Measurements from ENCODE around the gene POLR2E. TPM values are rescaled to one million over a fixed set of nuclear protein-coding genes. Genes with fewer than 3 reads are reported as not detected.

Gene POLR2E
- total and polyA plus RNA-seq, 2 of the 8 experiments (the other 6 are each of a cell fraction or from before 2014, with no cell fraction given) = 281 to 381 TPM

DNA sequence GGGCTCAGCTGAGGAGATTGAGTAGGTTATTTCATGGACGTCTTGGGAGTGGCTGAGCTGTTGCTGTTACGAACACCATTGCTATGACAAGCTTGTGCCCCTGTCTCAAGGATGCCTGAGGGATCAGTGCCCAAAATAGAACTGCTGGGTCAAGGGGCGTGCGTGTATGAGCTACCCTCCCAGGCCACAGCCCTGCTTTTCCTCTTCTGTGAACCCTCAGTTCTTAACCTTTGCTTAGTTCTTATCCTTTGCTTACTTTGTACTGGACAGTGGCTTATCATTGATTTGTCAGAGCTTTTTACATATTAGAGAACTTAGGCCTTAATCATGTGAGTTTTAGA lies 19.2 kb downstream of the POLR2E start (continued):
- TF ChIP-seq SP1 (IDR thresholded peaks at IDR 0.05; ENCODE audit: low read depth, low read length) (no peak), NANOG (IDR thresholded peaks at IDR 0.05; ENCODE audit: insufficient read depth, low read depth, low read length, poor library complexity, severe bottlenecking) (no peak), MAFK (IDR thresholded peaks at IDR 0.05; ENCODE audit: low read depth, low read length) (no peak)
